HCT116 (cell line): ENCODE data around the gene MSH3. TPM values are rescaled to one million over a fixed set of nuclear protein-coding genes. Genes with fewer than 3 reads are reported as not detected.

Experiments
- ATAC-seq: fragments of 200-7000 bp; cut with Tn5 transposase; 2 replicates; pipeline ENCODE4 v1.9.1; 2020; ENCODE audit warnings: mild to moderate bottlenecking, moderate library complexity
- BruUV-seq: library from RNA; stranded (reverse); fragments of 400-500 nt; replicated peaks from 2 replicates; lab custom pipeline; 2021; lab: Mats Ljungman, UMichigan
- CTCF ChIA-PET: fragments of 300-600 bp; sonication (Branson Sonifier 250); formaldehyde crosslinking; loops from one replicate; lab custom pipeline; 2021; ENCODE audit warnings: antibody characterized with exemption; lab: Charles Lee
- POLR2A ChIA-PET: fragments of 300-600, 350-600 bp; sonication (Branson Sonifier 250); formaldehyde crosslinking; loops from one replicate; lab custom pipeline; 2021; ENCODE audit warnings: antibody characterized with exemption; lab: Charles Lee
- RAD21 ChIA-PET, 2 experiments: fragments of 300-600 bp; sonication (Branson Sonifier 250); formaldehyde crosslinking; loops; one replicate each; lab custom pipeline; 2023; ENCODE audit warnings: low total read pairs in 2 of 2; ENCODE audit not compliant: uncharacterized antibody in 2 of 2, unreplicated experiment in 2 of 2, low non-redundant PET in 1 of 2; lab: Charles Lee
- DNase-seq: peaks from one replicate; pipeline ENCODE4 v3.0.0-alpha.2; 2010; ENCODE audit warnings: low read depth, low spot score
- H2AFZ ChIP-seq: fragments of 200-600 bp; shearing (Covaris generic), sonication (generic); 2 replicates; pipeline ENCODE4 v1.6.1; 2017; ENCODE audit warnings: low read depth, mixed run types, mixed read lengths, antibody characterized with exemption, low read length; ENCODE audit not compliant: poor library complexity, severe bottlenecking
- H3K27ac ChIP-seq: 2 replicates; pipeline ENCODE4 v1.5.1; 2012; ENCODE audit warnings: low read depth, low read length
- H3K27me3 ChIP-seq: fragments of 200-600 bp; sonication (generic); 2 replicates; pipeline ENCODE4 v1.6.1; 2016; ENCODE audit warnings: mixed run types, low read length, mixed read lengths; ENCODE audit not compliant: insufficient read depth
- H3K36me3 ChIP-seq, 2 experiments: fragments of 200-500 bp in 1 of 2; fragments of 200-600 bp in 1 of 2; sonication (Bioruptor generic) in 1 of 2; sonication (generic) in 1 of 2; 2 replicates each; pipeline versions ENCODE4 v1.5.1 to v1.6.1; 2014 to 2016; ENCODE audit warnings: low read length in 2 of 2, inconsistent platforms in 1 of 2, mixed read lengths in 1 of 2, mixed run types in 1 of 2; ENCODE audit not compliant: insufficient read depth in 2 of 2, control insufficient read depth in 1 of 2
- H3K4me1 ChIP-seq, 2 experiments: fragments of 200-600 bp in 1 of 2; sonication (generic) in 1 of 2; 2 replicates each; pipeline versions ENCODE4 v1.5.1 to v1.6.1; 2012 to 2017; ENCODE audit warnings: low read length in 2 of 2, inconsistent platforms in 1 of 2, mild to moderate bottlenecking in 1 of 2, mixed read lengths in 1 of 2, mixed run types in 1 of 2, moderate library complexity in 1 of 2; ENCODE audit not compliant: insufficient read depth in 2 of 2, control insufficient read depth in 1 of 2
- H3K4me2 ChIP-seq: fragments of 200-600 bp; sonication (generic); 2 replicates; pipeline ENCODE4 v1.6.1; 2017; ENCODE audit warnings: mixed run types, low read length, mixed read lengths
- H3K4me3 ChIP-seq, 2 experiments: fragments of 200-600 bp in 1 of 2; sonication (generic) in 1 of 2; replicated peaks in 1 of 2; 2 replicates each; pipeline ENCODE4 v1.5.1; 2011 to 2016; ENCODE audit warnings: low read length in 2 of 2, control low read depth in 1 of 2, low read depth in 1 of 2, mild to moderate bottlenecking in 1 of 2, mixed read lengths in 1 of 2, mixed run types in 1 of 2
- H3K79me2 ChIP-seq: fragments of 200-600 bp; sonication (generic); 2 replicates; pipeline ENCODE4 v1.6.1; 2017; ENCODE audit warnings: mild to moderate bottlenecking, mixed run types, low read length, moderate library complexity, mixed read lengths; ENCODE audit not compliant: insufficient read depth
- H3K9ac ChIP-seq: fragments of 200-600 bp; sonication (generic); 2 replicates; pipeline ENCODE4 v1.6.1; 2016; ENCODE audit warnings: low read length, mixed read lengths
- H3K9me2 ChIP-seq: fragments of 200-600 bp; sonication (generic), shearing (Covaris generic); 2 replicates; pipeline ENCODE4 v1.6.1; 2017; ENCODE audit warnings: mixed run types, mild to moderate bottlenecking, moderate library complexity; ENCODE audit not compliant: insufficient read depth
- H3K9me3 ChIP-seq, 2 experiments: fragments of 200-500 bp in 1 of 2; fragments of 200-600 bp in 1 of 2; sonication (Bioruptor generic) in 1 of 2; sonication (generic) in 1 of 2; 2 replicates each; pipeline ENCODE4 v1.6.1; 2014 to 2017; ENCODE audit warnings: low read length in 2 of 2, mixed read lengths in 2 of 2, inconsistent platforms in 1 of 2, low read depth in 1 of 2, mild to moderate bottlenecking in 1 of 2, mixed run types in 1 of 2, moderate library complexity in 1 of 2; ENCODE audit not compliant: control insufficient read depth in 1 of 2, insufficient read depth in 1 of 2
- H4K20me1 ChIP-seq: fragments of 200-600 bp; sonication (generic), shearing (Covaris generic); 2 replicates; pipeline ENCODE4 v1.6.1; 2017; ENCODE audit warnings: mixed run types, mild to moderate bottlenecking, moderate library complexity; ENCODE audit not compliant: insufficient read depth
- CBX3 ChIP-seq: IDR thresholded peaks from 2 replicates; pipeline ENCODE4 v1.6.1; 2012; ENCODE audit warnings: low read depth
- EZH2 ChIP-seq: fragments of 200-600 bp; sonication (generic); IDR thresholded peaks from 2 replicates; pipeline ENCODE4 v1.6.1; 2017; ENCODE audit warnings: antibody characterized with exemption, mixed run types
- EZH2phosphoT487 ChIP-seq: fragments of 200-600 bp; IDR thresholded peaks from 2 replicates; pipeline ENCODE4 v1.6.1; 2018; ENCODE audit warnings: antibody characterized with exemption, borderline replicate concordance
- JUND ChIP-seq: IDR thresholded peaks from 2 replicates; pipeline ENCODE4 v1.6.1; 2012
- POLR2A ChIP-seq: IDR thresholded peaks from 2 replicates; pipeline ENCODE4 v1.7.0; 2011; ENCODE audit warnings: borderline replicate concordance; ENCODE audit not compliant: insufficient read depth, insufficient read length; ENCODE audit errors: extremely low read depth
- POLR2AphosphoS5 ChIP-seq: IDR thresholded peaks from 2 replicates; pipeline ENCODE4 v1.6.1; 2011; ENCODE audit warnings: mild to moderate bottlenecking, low read depth, low read length, moderate library complexity
- RAD21 ChIP-seq: IDR thresholded peaks from 2 replicates; pipeline ENCODE4 v1.6.1; 2012; ENCODE audit warnings: low read depth, mild to moderate bottlenecking
- REST ChIP-seq: IDR thresholded peaks from 2 replicates; pipeline ENCODE4 v1.6.1; 2012; ENCODE audit warnings: low read depth
- SIN3A ChIP-seq: IDR thresholded peaks from 2 replicates; pipeline ENCODE4 v1.6.1; 2012; ENCODE audit warnings: low read depth
- SP1 ChIP-seq: IDR thresholded peaks from 2 replicates; pipeline ENCODE4 v1.6.1; 2012; ENCODE audit warnings: low read depth
- ZNF274 ChIP-seq: fragments of 200-500 bp; sonication (Bioruptor generic); IDR thresholded peaks from 2 replicates; pipeline ENCODE4 v1.6.1; 2014; ENCODE audit warnings: mild to moderate bottlenecking, low read depth, low read length, inconsistent platforms
- intact Hi-C: fragments of 100-400 bp; cut with micrococcal nuclease; formaldehyde crosslinking; loops from 2 replicates; pipeline ENCODE4 v1.10.0; 2022
- total RNA-seq: library from RNA; stranded (reverse); gene quantifications from one replicate; pipeline ENCODE4 v1.2.1, GENCODE V29; 2021; ENCODE audit not compliant: unreplicated experiment
- TF ChIP-seq, protein P1 (sequence below): IDR thresholded peaks from 2 replicates; pipeline ENCODE4 v1.6.1; 2011; ENCODE audit warnings: mild to moderate bottlenecking, low read length, moderate library complexity; ENCODE audit not compliant: insufficient replicate concordance; ENCODE audit errors: extremely low read depth
- TF ChIP-seq, protein P2 (sequence below): IDR thresholded peaks from 2 replicates; pipeline ENCODE4 v1.6.1; 2012
- TF ChIP-seq, protein P3 (sequence below): IDR thresholded peaks from 2 replicates; pipeline ENCODE4 v1.6.1; 2012

MSH3 gene
- total RNA-seq, 1 experiment from 2014 or later: 4.9 TPM

DNA sequence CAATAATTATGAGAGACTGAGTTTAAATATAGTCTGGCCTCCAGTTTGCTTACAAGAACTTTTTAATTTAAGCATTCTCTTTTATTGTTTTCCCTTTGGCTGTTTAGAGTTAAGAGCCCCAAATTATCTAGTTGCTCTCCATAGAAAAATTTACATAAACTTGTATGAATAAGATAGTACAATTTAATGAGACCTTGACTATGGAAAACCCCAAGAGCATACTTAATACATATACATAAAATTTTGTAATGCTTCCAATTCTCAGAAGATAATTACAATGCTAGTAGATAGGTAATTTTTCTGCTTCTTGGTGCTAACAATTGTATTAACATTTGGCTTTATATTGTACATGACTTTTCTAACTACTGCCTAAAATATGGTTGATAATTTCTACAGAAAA is 20.3 kb upstream of the MSH3 start:
- DNase-seq (no peak), ATAC-seq (no peak)
- Histone ChIP-seq H3K79me2 (no peaks in the 10 kb centered on the region), H3K9me2 (no peaks in the 10 kb centered on the region), H3K9ac (no peak overlapping the region), H2AFZ (no peak overlapping the region), H3K4me2 (no peak overlapping the region), H4K20me1 (no peaks in the 10 kb centered on the region), H3K27ac (no peak overlapping the region), H3K27me3 (no peaks in the 10 kb centered on the region), H3K4me3 (no peak overlapping the region), H3K4me1 (no peaks in the 10 kb centered on the region), H3K9me3 (no peaks in the 10 kb centered on the region), H3K36me3 (peaks cover 10 to 14% of the 10 kb centered on the region in 2 experiments; a peak in 3 of 4 replicates)
- CTCF ChIA-PET: no interaction called here
- RAD21 ChIA-PET: no interaction called here
- no peak for TF ChIP-seq EZH2phosphoT487
- TF ChIP-seq SIN3A: no peak
- no peak for TF ChIP-seq POLR2A
- TF ChIP-seq, protein P1, sequence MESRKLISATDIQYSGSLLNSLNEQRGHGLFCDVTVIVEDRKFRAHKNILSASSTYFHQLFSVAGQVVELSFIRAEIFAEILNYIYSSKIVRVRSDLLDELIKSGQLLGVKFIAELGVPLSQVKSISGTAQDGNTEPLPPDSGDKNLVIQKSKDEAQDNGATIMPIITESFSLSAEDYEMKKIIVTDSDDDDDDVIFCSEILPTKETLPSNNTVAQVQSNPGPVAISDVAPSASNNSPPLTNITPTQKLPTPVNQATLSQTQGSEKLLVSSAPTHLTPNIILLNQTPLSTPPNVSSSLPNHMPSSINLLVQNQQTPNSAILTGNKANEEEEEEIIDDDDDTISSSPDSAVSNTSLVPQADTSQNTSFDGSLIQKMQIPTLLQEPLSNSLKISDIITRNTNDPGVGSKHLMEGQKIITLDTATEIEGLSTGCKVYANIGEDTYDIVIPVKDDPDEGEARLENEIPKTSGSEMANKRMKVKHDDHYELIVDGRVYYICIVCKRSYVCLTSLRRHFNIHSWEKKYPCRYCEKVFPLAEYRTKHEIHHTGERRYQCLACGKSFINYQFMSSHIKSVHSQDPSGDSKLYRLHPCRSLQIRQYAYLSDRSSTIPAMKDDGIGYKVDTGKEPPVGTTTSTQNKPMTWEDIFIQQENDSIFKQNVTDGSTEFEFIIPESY: no peak
- TF ChIP-seq EZH2: no peak
- TF ChIP-seq RAD21: no peak
- TF ChIP-seq SP1: no peak
- TF ChIP-seq, protein P2, sequence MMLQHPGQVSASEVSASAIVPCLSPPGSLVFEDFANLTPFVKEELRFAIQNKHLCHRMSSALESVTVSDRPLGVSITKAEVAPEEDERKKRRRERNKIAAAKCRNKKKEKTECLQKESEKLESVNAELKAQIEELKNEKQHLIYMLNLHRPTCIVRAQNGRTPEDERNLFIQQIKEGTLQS: no peak
- TF ChIP-seq JUND: no peak
- no peak for TF ChIP-seq ZNF274
- TF ChIP-seq REST: no peak
- TF ChIP-seq, protein P3, sequence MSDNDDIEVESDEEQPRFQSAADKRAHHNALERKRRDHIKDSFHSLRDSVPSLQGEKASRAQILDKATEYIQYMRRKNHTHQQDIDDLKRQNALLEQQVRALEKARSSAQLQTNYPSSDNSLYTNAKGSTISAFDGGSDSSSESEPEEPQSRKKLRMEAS: no peak
- TF ChIP-seq CBX3: no peak
- no peak for TF ChIP-seq POLR2AphosphoS5
- POLR2A ChIA-PET: no interaction called here
- intact Hi-C loops: no loop called here
- no TSS peak for BruUV-seq
